GM23338 (cell line): ENCODE measurements around the gene ADAD2. TPM values are rescaled to one million over a fixed set of nuclear protein-coding genes. Genes with fewer than 3 reads are reported as not detected.

ENCODE experiments used
- ATAC-seq: fragments of 200-7000 bp; cut with Tn5 transposase; 3 replicates; pipeline ENCODE4 v1.9.1; 2020
- DNase-seq: peaks from one replicate; pipeline ENCODE4 v3.0.0-alpha.2; 2015; ENCODE audit warnings: low spot score
- H2AFZ ChIP-seq: fragments of 200-600 bp; sonication (generic); 2 replicates; pipeline ENCODE4 v1.8.0; 2016; ENCODE audit warnings: antibody characterized with exemption, mild to moderate bottlenecking, moderate library complexity
- H3F3A ChIP-seq: fragments of 200-600 bp; sonication (generic); replicated peaks from 2 replicates; pipeline ENCODE4 v1.8.0; 2017; ENCODE audit warnings: antibody characterized with exemption, mixed run types, low read depth
- H3K27ac ChIP-seq: fragments of 200-600 bp; sonication (generic); 2 replicates; pipeline ENCODE4 v1.6.1; 2016; ENCODE audit warnings: low read depth
- H3K27me3 ChIP-seq: fragments of 200-600 bp; sonication (generic); 2 replicates; pipeline ENCODE4 v1.8.0; 2016; ENCODE audit warnings: mild to moderate bottlenecking, mixed run types, moderate library complexity; ENCODE audit not compliant: insufficient read depth
- H3K36me3 ChIP-seq: fragments of 200-600 bp; sonication (generic); 2 replicates; pipeline ENCODE4 v1.8.0; 2016; ENCODE audit warnings: mild to moderate bottlenecking; ENCODE audit not compliant: insufficient read depth
- H3K4me1 ChIP-seq: fragments of 200-600 bp; sonication (generic); 2 replicates; pipeline ENCODE4 v1.8.0; 2016; ENCODE audit warnings: mild to moderate bottlenecking, moderate library complexity; ENCODE audit not compliant: insufficient read depth
- H3K4me2 ChIP-seq: fragments of 200-600 bp; sonication (generic); 2 replicates; pipeline ENCODE4 v1.7.1; 2017; ENCODE audit warnings: mixed run types
- H3K4me3 ChIP-seq: fragments of 200-600 bp; sonication (generic); 2 replicates; pipeline ENCODE4 v1.6.1; 2016; ENCODE audit warnings: mixed run types
- H3K79me2 ChIP-seq: fragments of 200-600 bp; sonication (generic); replicated peaks from 2 replicates; pipeline ENCODE4 v1.8.0; 2017; ENCODE audit warnings: mild to moderate bottlenecking; ENCODE audit not compliant: insufficient read depth
- H3K9me2 ChIP-seq: fragments of 200-600 bp; sonication (generic); 2 replicates; pipeline ENCODE4 v1.8.0; 2017; ENCODE audit not compliant: insufficient read depth
- H4K20me1 ChIP-seq: fragments of 200-600 bp; sonication (generic); replicated peaks from 2 replicates; pipeline ENCODE4 v1.8.0; 2017; ENCODE audit warnings: mild to moderate bottlenecking; ENCODE audit not compliant: insufficient read depth
- H3K27ac Mint-ChIP-seq: 2 replicates; pipeline ENCODE4 v1.8.0; 2020; ENCODE audit warnings: inconsistent platforms, mild to moderate bottlenecking, moderate library complexity, mixed read lengths
- H3K27me3 Mint-ChIP-seq: 3 replicates; pipeline ENCODE4 v1.8.0; 2022; ENCODE audit warnings: low read depth, mild to moderate bottlenecking, moderate library complexity, mixed read lengths, inconsistent platforms; ENCODE audit not compliant: insufficient read depth, poor library complexity
- H3K36me3 Mint-ChIP-seq: 3 replicates; pipeline ENCODE4 v1.8.0; 2021; ENCODE audit warnings: low read depth, mild to moderate bottlenecking, inconsistent platforms, moderate library complexity, mixed read lengths
- H3K4me1 Mint-ChIP-seq: 3 replicates; pipeline ENCODE4 v1.8.0; 2020; ENCODE audit warnings: mild to moderate bottlenecking, inconsistent platforms, mixed read lengths
- H3K4me3 Mint-ChIP-seq: 3 replicates; pipeline ENCODE4 v1.8.0; 2021; ENCODE audit warnings: moderate library complexity, mild to moderate bottlenecking, inconsistent platforms, mixed read lengths
- H3K9me3 Mint-ChIP-seq: 3 replicates; pipeline ENCODE4 v1.8.0; 2020; ENCODE audit warnings: moderate library complexity, mild to moderate bottlenecking, inconsistent platforms, mixed read lengths
- CREB1 ChIP-seq: fragments of 250-450 bp; sonication (Bioruptor Pico); IDR thresholded peaks from 2 replicates; pipeline ENCODE4 v1.5.0; 2020; ENCODE audit warnings: low read depth, mild to moderate bottlenecking, moderate library complexity
- EZH2 ChIP-seq: fragments of 200-600 bp; sonication (generic); IDR thresholded peaks from one replicate; pipeline ENCODE4 v1.8.0; 2017; ENCODE audit warnings: antibody characterized with exemption, mild to moderate bottlenecking, low read depth; ENCODE audit not compliant: unreplicated experiment
- EZH2phosphoT487 ChIP-seq: fragments of 200-600 bp; sonication (generic); IDR thresholded peaks from one replicate; pipeline ENCODE4 v1.8.1; 2018; ENCODE audit warnings: antibody characterized with exemption; ENCODE audit not compliant: unreplicated experiment
- JUNB ChIP-seq: IDR thresholded peaks from one replicate; pipeline ENCODE4 v1.6.1; 2016; ENCODE audit warnings: antibody characterized with exemption; ENCODE audit not compliant: unreplicated experiment
- NANOG ChIP-seq: IDR thresholded peaks from 2 replicates; pipeline ENCODE4 v1.6.1; 2016; ENCODE audit warnings: antibody characterized with exemption, borderline replicate concordance
- POLR2AphosphoS5 ChIP-seq: IDR thresholded peaks from 2 replicates; pipeline ENCODE4 v1.6.1; 2016; ENCODE audit warnings: antibody characterized with exemption, low read depth
- STAT1 ChIP-seq: IDR thresholded peaks from one replicate; pipeline ENCODE4 v1.6.1; 2016; ENCODE audit warnings: antibody characterized with exemption; ENCODE audit not compliant: unreplicated experiment
- ZNF114 ChIP-seq: fragments of 250-450 bp; sonication (Bioruptor Pico); IDR thresholded peaks from 2 replicates; pipeline ENCODE4 v1.5.0; 2020; ENCODE audit warnings: mild to moderate bottlenecking, moderate library complexity
- ZNF331 ChIP-seq: fragments of 250-450 bp; sonication (Bioruptor Pico); IDR thresholded peaks from 2 replicates; pipeline ENCODE4 v1.5.0; 2020; ENCODE audit warnings: low read depth, mild to moderate bottlenecking, moderate library complexity
- polyA plus RNA-seq: library from polyadenylated mRNA; unstranded; fragments of >200 nt; fragmentation: Nextera tagmentation; extraction: Ambion mirVana; gene quantifications from 2 replicates; pipeline ENCODE4 v1.2.1, GENCODE V29; 2016
- total RNA-seq: library from RNA; depleted of rRNA; stranded (reverse); fragments of >200 nt; shearing (Covaris generic); gene quantifications from 2 replicates; pipeline ENCODE4 v1.2.3, GENCODE V29; 2014
- TF ChIP-seq, protein P1 (sequence below): IDR thresholded peaks from 2 replicates; pipeline ENCODE4 v1.6.1; 2016; ENCODE audit warnings: antibody characterized with exemption
- TF ChIP-seq, protein P2 (sequence below): IDR thresholded peaks from one replicate; pipeline ENCODE4 v1.6.1; 2018; ENCODE audit warnings: antibody characterized with exemption; ENCODE audit not compliant: unreplicated experiment
- TF ChIP-seq, protein P3 (sequence below): fragments of 250-450 bp; sonication (Bioruptor Pico); IDR thresholded peaks from 2 replicates; pipeline ENCODE4 v1.5.0; 2020; ENCODE audit warnings: mild to moderate bottlenecking, moderate library complexity
- TF ChIP-seq, protein P4 (sequence below), 2 experiments: fragments of 200-600 bp in 1 of 2; sonication (generic) in 1 of 2; conservative IDR thresholded peaks; 2 replicates each; pipeline versions ENCODE4 v1.5.1 to v1.6.1; 2016 to 2017; ENCODE audit warnings: antibody characterized with exemption in 2 of 2, low read depth in 2 of 2, mild to moderate bottlenecking in 2 of 2, moderate library complexity in 1 of 2

The ADAD2 gene
- total and polyA plus RNA-seq, 2 experiments from 2014 or later = 1.6 to 4.5 TPM

DNA sequence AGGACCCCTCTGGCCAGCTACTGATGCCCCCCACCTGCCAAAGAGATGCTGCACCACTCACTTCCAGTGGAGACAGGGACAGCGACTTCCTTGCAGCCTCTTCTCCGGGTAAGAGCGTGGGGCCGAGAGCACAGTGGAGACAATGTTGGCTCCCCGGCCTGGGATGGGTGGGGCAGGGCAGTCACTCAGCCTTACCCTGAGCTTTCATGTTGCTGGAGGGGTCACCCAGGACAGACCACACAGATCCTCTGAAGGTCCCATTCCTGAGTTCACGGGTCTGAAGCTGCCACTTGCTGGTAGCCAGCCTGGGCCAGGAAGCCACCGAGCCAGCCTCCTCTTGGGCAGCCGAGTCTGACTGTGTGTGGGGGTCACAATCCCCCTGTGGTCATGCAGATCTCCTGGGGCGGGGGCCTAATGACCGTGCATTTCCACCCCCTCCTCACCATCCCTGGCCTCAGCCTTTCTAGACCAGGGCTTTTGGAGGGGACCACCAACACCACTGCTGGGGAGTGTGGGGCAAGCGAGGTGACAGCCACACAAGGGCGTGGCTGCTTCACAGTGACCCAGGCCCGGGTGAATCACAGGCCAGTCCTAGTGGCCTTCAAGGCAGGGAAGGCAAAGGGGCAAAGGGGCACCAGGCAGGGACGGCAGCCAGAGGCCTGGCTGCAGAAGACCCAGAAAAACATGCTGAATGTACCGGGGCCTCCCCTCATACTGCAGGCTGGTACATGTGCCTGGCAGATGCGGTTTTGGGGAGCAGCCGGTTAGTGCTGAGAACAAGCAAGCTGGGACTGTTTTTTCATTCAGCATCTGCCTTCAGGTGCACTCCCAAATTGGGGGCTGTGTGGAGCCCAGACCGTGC, 14.5 kb upstream of the ADAD2 start:
- TF ChIP-seq NANOG (no peak), POLR2AphosphoS5 (no peak), CREB1 (CRISPR knock-in tag) (no peak), ZNF331 (no peak), JUNB (no peak), EZH2phosphoT487 (no peak), ZNF114 (CRISPR knock-in tag) (no peak), EZH2 (no peak), STAT1 (no peak)
- TF ChIP-seq, protein P1, sequence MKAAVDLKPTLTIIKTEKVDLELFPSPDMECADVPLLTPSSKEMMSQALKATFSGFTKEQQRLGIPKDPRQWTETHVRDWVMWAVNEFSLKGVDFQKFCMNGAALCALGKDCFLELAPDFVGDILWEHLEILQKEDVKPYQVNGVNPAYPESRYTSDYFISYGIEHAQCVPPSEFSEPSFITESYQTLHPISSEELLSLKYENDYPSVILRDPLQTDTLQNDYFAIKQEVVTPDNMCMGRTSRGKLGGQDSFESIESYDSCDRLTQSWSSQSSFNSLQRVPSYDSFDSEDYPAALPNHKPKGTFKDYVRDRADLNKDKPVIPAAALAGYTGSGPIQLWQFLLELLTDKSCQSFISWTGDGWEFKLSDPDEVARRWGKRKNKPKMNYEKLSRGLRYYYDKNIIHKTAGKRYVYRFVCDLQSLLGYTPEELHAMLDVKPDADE = no peak
- TF ChIP-seq, protein P2, sequence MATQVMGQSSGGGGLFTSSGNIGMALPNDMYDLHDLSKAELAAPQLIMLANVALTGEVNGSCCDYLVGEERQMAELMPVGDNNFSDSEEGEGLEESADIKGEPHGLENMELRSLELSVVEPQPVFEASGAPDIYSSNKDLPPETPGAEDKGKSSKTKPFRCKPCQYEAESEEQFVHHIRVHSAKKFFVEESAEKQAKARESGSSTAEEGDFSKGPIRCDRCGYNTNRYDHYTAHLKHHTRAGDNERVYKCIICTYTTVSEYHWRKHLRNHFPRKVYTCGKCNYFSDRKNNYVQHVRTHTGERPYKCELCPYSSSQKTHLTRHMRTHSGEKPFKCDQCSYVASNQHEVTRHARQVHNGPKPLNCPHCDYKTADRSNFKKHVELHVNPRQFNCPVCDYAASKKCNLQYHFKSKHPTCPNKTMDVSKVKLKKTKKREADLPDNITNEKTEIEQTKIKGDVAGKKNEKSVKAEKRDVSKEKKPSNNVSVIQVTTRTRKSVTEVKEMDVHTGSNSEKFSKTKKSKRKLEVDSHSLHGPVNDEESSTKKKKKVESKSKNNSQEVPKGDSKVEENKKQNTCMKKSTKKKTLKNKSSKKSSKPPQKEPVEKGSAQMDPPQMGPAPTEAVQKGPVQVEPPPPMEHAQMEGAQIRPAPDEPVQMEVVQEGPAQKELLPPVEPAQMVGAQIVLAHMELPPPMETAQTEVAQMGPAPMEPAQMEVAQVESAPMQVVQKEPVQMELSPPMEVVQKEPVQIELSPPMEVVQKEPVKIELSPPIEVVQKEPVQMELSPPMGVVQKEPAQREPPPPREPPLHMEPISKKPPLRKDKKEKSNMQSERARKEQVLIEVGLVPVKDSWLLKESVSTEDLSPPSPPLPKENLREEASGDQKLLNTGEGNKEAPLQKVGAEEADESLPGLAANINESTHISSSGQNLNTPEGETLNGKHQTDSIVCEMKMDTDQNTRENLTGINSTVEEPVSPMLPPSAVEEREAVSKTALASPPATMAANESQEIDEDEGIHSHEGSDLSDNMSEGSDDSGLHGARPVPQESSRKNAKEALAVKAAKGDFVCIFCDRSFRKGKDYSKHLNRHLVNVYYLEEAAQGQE = no peak
- TF ChIP-seq, protein P3, sequence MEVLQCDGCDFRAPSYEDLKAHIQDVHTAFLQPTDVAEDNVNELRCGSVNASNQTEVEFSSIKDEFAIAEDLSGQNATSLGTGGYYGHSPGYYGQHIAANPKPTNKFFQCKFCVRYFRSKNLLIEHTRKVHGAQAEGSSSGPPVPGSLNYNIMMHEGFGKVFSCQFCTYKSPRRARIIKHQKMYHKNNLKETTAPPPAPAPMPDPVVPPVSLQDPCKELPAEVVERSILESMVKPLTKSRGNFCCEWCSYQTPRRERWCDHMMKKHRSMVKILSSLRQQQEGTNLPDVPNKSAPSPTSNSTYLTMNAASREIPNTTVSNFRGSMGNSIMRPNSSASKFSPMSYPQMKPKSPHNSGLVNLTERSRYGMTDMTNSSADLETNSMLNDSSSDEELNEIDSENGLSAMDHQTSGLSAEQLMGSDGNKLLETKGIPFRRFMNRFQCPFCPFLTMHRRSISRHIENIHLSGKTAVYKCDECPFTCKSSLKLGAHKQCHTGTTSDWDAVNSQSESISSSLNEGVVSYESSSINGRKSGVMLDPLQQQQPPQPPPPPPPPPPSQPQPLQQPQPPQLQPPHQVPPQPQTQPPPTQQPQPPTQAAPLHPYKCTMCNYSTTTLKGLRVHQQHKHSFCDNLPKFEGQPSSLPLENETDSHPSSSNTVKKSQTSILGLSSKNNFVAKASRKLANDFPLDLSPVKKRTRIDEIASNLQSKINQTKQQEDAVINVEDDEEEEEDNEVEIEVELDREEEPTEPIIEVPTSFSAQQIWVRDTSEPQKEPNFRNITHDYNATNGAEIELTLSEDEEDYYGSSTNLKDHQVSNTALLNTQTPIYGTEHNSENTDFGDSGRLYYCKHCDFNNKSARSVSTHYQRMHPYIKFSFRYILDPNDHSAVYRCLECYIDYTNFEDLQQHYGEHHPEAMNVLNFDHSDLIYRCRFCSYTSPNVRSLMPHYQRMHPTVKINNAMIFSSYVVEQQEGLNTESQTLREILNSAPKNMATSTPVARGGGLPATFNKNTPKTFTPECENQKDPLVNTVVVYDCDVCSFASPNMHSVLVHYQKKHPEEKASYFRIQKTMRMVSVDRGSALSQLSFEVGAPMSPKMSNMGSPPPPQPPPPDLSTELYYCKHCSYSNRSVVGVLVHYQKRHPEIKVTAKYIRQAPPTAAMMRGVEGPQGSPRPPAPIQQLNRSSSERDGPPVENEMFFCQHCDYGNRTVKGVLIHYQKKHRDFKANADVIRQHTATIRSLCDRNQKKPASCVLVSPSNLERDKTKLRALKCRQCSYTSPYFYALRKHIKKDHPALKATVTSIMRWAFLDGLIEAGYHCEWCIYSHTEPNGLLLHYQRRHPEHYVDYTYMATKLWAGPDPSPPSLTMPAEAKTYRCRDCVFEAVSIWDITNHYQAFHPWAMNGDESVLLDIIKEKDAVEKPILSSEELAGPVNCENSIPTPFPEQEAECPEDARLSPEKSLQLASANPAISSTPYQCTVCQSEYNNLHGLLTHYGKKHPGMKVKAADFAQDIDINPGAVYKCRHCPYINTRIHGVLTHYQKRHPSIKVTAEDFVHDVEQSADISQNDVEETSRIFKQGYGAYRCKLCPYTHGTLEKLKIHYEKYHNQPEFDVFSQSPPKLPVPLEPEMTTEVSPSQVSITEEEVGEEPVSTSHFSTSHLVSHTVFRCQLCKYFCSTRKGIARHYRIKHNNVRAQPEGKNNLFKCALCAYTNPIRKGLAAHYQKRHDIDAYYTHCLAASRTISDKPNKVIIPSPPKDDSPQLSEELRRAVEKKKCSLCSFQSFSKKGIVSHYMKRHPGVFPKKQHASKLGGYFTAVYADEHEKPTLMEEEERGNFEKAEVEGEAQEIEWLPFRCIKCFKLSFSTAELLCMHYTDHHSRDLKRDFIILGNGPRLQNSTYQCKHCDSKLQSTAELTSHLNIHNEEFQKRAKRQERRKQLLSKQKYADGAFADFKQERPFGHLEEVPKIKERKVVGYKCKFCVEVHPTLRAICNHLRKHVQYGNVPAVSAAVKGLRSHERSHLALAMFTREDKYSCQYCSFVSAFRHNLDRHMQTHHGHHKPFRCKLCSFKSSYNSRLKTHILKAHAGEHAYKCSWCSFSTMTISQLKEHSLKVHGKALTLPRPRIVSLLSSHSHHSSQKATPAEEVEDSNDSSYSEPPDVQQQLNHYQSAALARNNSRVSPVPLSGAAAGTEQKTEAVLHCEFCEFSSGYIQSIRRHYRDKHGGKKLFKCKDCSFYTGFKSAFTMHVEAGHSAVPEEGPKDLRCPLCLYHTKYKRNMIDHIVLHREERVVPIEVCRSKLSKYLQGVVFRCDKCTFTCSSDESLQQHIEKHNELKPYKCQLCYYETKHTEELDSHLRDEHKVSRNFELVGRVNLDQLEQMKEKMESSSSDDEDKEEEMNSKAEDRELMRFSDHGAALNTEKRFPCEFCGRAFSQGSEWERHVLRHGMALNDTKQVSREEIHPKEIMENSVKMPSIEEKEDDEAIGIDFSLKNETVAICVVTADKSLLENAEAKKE (CRISPR knock-in tag) = no peak
- TF ChIP-seq, protein P4, sequence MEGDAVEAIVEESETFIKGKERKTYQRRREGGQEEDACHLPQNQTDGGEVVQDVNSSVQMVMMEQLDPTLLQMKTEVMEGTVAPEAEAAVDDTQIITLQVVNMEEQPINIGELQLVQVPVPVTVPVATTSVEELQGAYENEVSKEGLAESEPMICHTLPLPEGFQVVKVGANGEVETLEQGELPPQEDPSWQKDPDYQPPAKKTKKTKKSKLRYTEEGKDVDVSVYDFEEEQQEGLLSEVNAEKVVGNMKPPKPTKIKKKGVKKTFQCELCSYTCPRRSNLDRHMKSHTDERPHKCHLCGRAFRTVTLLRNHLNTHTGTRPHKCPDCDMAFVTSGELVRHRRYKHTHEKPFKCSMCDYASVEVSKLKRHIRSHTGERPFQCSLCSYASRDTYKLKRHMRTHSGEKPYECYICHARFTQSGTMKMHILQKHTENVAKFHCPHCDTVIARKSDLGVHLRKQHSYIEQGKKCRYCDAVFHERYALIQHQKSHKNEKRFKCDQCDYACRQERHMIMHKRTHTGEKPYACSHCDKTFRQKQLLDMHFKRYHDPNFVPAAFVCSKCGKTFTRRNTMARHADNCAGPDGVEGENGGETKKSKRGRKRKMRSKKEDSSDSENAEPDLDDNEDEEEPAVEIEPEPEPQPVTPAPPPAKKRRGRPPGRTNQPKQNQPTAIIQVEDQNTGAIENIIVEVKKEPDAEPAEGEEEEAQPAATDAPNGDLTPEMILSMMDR (conservative IDR thresholded peaks at IDR 0.05; ENCODE audit: low read depth in 2 of 2) = no peak
- peaks cover 9% of the 10 kb centered on the region for H3K27me3 Mint-ChIP-seq
- Histone ChIP-seq H3K36me3 (no peaks in the 10 kb centered on the region), H3K4me3 (no peak overlapping the region), H3K4me1 (no peaks in the 10 kb centered on the region), H2AFZ (no peak overlapping the region), H3K9me2 (no peaks in the 10 kb centered on the region), H3K4me2 (no peak overlapping the region), H3K79me2 (no peaks in the 10 kb centered on the region), H3F3A (no peaks in the 10 kb centered on the region), H3K27me3 (no peaks in the 10 kb centered on the region), H3K27ac (no peak overlapping the region; the same call in 1 of the 2 replicates), H4K20me1 (no peaks in the 10 kb centered on the region)
- ATAC-seq (peak; percentile 14), DNase-seq (no peak)
- H3K36me3 Mint-ChIP-seq = peaks cover 20% of the 10 kb centered on the region
- no peaks in the 10 kb centered on the region for H3K4me1 Mint-ChIP-seq
- no peak overlapping the region for H3K4me3 Mint-ChIP-seq
- H3K27ac Mint-ChIP-seq = no peak overlapping the region
- H3K9me3 Mint-ChIP-seq = no peaks in the 10 kb centered on the region
